NCI-H345 treated with DMSO at 0.1 percent for 48 hours (cell line): ENCODE measurements around the gene SCN7A.
"Not testable (repeated sequence)": the region's sequence is repeated elsewhere in the genome, so short reads cannot be mapped to it uniquely, and the experiment has no call there.

Source experiments
- DNase-seq: peaks from one replicate; lab custom pipeline; 2025; ENCODE audit not compliant: unreplicated experiment; lab: John Stamatoyannopoulos, UW

SCN7A gene

GRCh38 chr2:166494140-166494624 lies at the start of gene SCN7A:
SCN7A (minus strand) TSS chr2:166494249; CDS start chr2:166477696, 16,553 bp downstream.
- DNase-seq, result peak; percentile 23

- peak; percentile 56 for DNase-seq
These were observed 45.5 kb upstream of the SCN7A start for GRCh38 chr2:166539340-166540162.

GRCh38 chr2:166536111-166536510 lies 42.1 kb upstream of the SCN7A start:
- DNase-seq, result no peak

- DNase-seq, result no peak
These were observed 27.1 kb upstream of the SCN7A start for GRCh38 chr2:166521155-166521554.

GRCh38 chr2:166520604-166521003 lies 26.6 kb upstream of the SCN7A start:
- DNase-seq, result no peak

- no peak for DNase-seq
These were observed 25.4 kb upstream of the SCN7A start for GRCh38 chr2:166519391-166519962.

GRCh38 chr2:166518634-166519390 lies 24.8 kb upstream of the SCN7A start:
- no peak for DNase-seq

- DNase-seq, result no peak
These were observed 23.5 kb upstream of the SCN7A start for GRCh38 chr2:166517533-166518061.

- DNase-seq, result peak; percentile 13
These were observed 22.8 kb upstream of the SCN7A start for GRCh38 chr2:166516712-166517303.

- DNase-seq, result no peak
These were observed 19.9 kb upstream of the SCN7A start for GRCh38 chr2:166513952-166514351.

GRCh38 chr2:166499281-166499680 lies 5.2 kb upstream of the SCN7A start:
- no peak for DNase-seq

GRCh38 chr2:166491461-166491860 lies 2.6 kb downstream of the SCN7A start:
- DNase-seq, result no peak

GRCh38 chr2:166487171-166487570 lies 6.9 kb downstream of the SCN7A start:
- no peak for DNase-seq

- DNase-seq, result no peak
These were observed 8.4 kb downstream of the SCN7A start for GRCh38 chr2:166485558-166486178.

- DNase-seq, result no peak
These were observed 21.7 kb downstream of the SCN7A start for GRCh38 chr2:166472332-166472731.

- DNase-seq, result no peak
These were observed 25.7 kb downstream of the SCN7A start for GRCh38 chr2:166468124-166469024.

- DNase-seq, result no peak
These were observed 29.9 kb downstream of the SCN7A start for GRCh38 chr2:166464187-166464586.

GRCh38 chr2:166463640-166464039 lies 30.4 kb downstream of the SCN7A start:
- no peak for DNase-seq

GRCh38 chr2:166458674-166459073 lies 35.4 kb downstream of the SCN7A start:
- DNase-seq, result no peak

- not testable (repeated sequence) for DNase-seq
These were observed 38.2 kb downstream of the SCN7A start for GRCh38 chr2:166455823-166456222.
